Esophagus squamous epithelium (tissue), 4 donors: ENCODE data around the gene KCNJ6.
"Not testable (repeated sequence)": the region's sequence is repeated elsewhere in the genome, so short reads cannot be mapped to it uniquely, and the experiment has no call there.

Experiments
- POLR2A ChIP-seq, 4 donors: fragments of 450-650 bp; IDR thresholded peaks; one replicate each; pipeline ENCODE4 v1.6.1; 2017; ENCODE audit warnings: antibody characterized with exemption in 4 of 4, mild to moderate bottlenecking in 4 of 4, moderate library complexity in 3 of 4
- TF ChIP-seq, protein P1 (sequence below), 6 experiments: fragments of 450-650 bp in 4 of 6; fragments of 200-600 bp in 2 of 6; sonication (generic) in 2 of 6; IDR thresholded peaks; one replicate each; pipeline ENCODE4 v1.5.1; 2016 to 2019; ENCODE audit warnings: antibody characterized with exemption in 6 of 6, mild to moderate bottlenecking in 4 of 6, moderate library complexity in 4 of 6

DNA sequence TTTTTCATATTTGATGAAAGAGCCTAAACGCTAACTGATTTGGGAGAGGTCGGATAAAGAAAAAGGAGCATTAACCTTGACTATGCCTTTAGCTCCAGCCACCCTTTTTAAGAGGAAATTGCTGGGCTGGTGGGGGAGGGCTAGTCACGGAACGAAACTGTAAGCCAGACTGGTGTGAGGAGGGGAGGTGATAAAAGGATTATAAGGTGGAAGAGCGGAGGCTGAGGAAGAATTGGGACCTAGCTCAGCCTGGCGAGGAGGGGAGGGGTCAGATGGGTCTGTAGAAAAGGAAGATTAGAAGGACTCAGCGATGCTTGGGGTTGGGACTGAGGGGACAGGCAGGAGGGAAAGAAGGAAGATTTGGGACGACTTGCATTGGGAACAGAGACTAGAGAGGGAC lies 325.4 kb downstream of the KCNJ6 start:
- TF ChIP-seq, protein P1, sequence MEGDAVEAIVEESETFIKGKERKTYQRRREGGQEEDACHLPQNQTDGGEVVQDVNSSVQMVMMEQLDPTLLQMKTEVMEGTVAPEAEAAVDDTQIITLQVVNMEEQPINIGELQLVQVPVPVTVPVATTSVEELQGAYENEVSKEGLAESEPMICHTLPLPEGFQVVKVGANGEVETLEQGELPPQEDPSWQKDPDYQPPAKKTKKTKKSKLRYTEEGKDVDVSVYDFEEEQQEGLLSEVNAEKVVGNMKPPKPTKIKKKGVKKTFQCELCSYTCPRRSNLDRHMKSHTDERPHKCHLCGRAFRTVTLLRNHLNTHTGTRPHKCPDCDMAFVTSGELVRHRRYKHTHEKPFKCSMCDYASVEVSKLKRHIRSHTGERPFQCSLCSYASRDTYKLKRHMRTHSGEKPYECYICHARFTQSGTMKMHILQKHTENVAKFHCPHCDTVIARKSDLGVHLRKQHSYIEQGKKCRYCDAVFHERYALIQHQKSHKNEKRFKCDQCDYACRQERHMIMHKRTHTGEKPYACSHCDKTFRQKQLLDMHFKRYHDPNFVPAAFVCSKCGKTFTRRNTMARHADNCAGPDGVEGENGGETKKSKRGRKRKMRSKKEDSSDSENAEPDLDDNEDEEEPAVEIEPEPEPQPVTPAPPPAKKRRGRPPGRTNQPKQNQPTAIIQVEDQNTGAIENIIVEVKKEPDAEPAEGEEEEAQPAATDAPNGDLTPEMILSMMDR (IDR thresholded peaks at IDR 0.05), result not testable (repeated sequence)
- not testable (repeated sequence) for TF ChIP-seq POLR2A (IDR thresholded peaks at IDR 0.05)
